ENCODE measurements around the gene AGXT2.

Gene AGXT2

GRCh38 chr5:35030426-35031100 is 17.2 kb downstream of the AGXT2 start:
- H3K27me3 ChIP-seq (ENCODE audit: control insufficient read depth, insufficient read depth, low read length), result no peaks in the 10 kb centered on the region
- H3K9ac ChIP-seq (ENCODE audit: low read depth, low read length), result no peak overlapping the region

DNA sequence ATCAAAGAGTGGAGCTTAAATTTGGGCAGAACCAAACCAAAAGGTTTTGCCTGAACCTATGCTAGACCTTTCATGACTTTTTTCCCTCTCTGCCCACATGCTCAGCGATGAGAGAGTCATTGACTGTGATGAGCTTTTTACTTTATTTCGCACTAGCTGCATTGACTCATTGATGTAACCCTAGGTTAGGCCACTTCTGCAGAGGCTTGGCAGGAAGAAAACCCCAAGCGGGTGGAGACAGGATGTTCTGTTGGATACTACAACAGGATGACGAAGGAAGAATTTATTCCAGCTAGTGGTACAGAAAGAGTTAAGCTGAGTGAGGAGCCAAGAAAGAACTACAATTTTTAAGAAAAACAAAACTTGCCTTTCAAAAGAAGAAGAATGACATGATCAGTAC is 18.4 kb downstream of the AGXT2 start:
- H3K9ac ChIP-seq (ENCODE audit: low read depth, low read length), result no peak overlapping the region
- H3K36me3 ChIP-seq (ENCODE audit: control insufficient read depth, insufficient read depth, low read length), result no peaks in the 10 kb centered on the region
- no peaks in the 10 kb centered on the region for H3K9me3 ChIP-seq (ENCODE audit: control insufficient read depth, insufficient read depth, low read length)
- H3K4me3 ChIP-seq (ENCODE audit: low read depth, low read length), result no peak overlapping the region
- H3K4me1 ChIP-seq (ENCODE audit: control insufficient read depth, insufficient read depth, low read length), result no peaks in the 10 kb centered on the region
- no peaks in the 10 kb centered on the region for H3K27me3 ChIP-seq (ENCODE audit: control insufficient read depth, insufficient read depth, low read length)

More at GRCh38 chr5:35030426-35031100, 17.2 kb downstream of the AGXT2 start:
- Histone ChIP-seq H3K36me3 (ENCODE audit: control insufficient read depth, insufficient read depth, low read length) (no peaks in the 10 kb centered on the region), H3K9me3 (ENCODE audit: control insufficient read depth, insufficient read depth, low read length) (no peaks in the 10 kb centered on the region), H3K4me3 (ENCODE audit: low read depth, low read length) (no peak overlapping the region), H3K4me1 (ENCODE audit: control insufficient read depth, insufficient read depth, low read length) (no peaks in the 10 kb centered on the region)

DNA sequence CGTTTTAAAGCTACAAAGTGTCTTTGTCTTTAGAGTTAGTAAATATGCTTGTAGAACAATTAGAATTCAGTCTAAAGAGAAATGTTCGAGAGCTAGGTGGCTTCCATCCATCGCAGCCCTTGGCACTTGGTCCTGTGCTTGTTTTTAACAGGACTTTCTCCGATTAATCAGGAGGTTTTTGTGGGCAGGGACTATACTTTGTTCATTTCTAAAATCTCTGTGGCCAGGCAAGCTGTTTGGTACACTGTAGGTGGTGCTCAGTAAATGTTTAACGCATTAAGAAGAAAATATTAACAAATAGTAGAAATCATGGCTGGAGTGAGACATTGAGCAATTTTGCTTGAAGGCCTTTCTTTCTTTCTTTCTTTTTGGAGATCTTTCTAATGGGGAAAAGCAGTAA is 20.8 kb downstream of the AGXT2 start:
- H3K4me1 ChIP-seq (ENCODE audit: control insufficient read depth, insufficient read depth, low read length), result no peaks in the 10 kb centered on the region
- no peaks in the 10 kb centered on the region for H3K9me3 ChIP-seq (ENCODE audit: control insufficient read depth, insufficient read depth, low read length)
- no peak overlapping the region for H3K9ac ChIP-seq (ENCODE audit: low read depth, low read length)

GRCh38 chr5:35026280-35026840 is 21.4 kb downstream of the AGXT2 start:
- Histone ChIP-seq H3K27me3 (ENCODE audit: control insufficient read depth, insufficient read depth, low read length) (no peaks in the 10 kb centered on the region), H3K4me1 (ENCODE audit: control insufficient read depth, insufficient read depth, low read length) (no peaks in the 10 kb centered on the region)

More for the DNA sequence above, 20.8 kb downstream of the AGXT2 start:
- Histone ChIP-seq H3K36me3 (ENCODE audit: control insufficient read depth, insufficient read depth, low read length) (no peaks in the 10 kb centered on the region), H3K27me3 (ENCODE audit: control insufficient read depth, insufficient read depth, low read length) (no peaks in the 10 kb centered on the region), H3K4me3 (ENCODE audit: low read depth, low read length) (no peak overlapping the region)

DNA sequence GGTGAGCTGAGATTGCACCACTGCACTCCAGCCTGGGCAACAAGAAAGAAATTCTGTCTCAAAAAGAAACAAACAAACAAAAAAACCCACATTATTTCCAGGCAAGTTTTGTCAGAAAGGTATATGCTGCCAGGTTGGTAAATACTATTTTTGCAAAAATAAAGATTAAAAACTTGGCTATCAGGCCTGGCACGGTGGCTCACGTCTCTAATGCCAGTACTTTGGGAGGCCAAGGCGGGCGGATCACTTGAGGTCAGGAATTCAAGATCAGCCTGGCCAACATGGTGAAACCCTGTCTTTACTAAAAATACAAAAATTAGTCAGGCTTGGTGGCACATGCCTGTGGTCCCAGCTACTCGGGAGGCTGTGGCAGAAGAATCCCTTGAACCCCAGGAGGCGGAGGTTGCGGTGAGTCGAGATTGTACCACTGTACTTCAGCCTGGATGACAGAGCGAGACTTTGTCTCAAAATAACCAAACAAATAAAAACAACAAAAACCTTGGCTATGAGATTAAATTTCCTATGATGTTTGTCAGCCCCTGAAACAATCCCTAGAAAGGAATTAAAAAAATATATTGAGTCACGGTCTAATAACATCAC is 22.7 kb downstream of the AGXT2 start:
- H3K36me3 ChIP-seq (ENCODE audit: control insufficient read depth, insufficient read depth, low read length), result no peaks in the 10 kb centered on the region
- no peaks in the 10 kb centered on the region for H3K9me3 ChIP-seq (ENCODE audit: control insufficient read depth, insufficient read depth, low read length)
- H3K27me3 ChIP-seq (ENCODE audit: control insufficient read depth, insufficient read depth, low read length), result no peaks in the 10 kb centered on the region
- H3K9ac ChIP-seq (ENCODE audit: low read depth, low read length), result no peak overlapping the region
- no peak overlapping the region for H3K4me3 ChIP-seq (ENCODE audit: low read depth, low read length)
- H3K4me1 ChIP-seq (ENCODE audit: control insufficient read depth, insufficient read depth, low read length), result no peaks in the 10 kb centered on the region

More at GRCh38 chr5:35026280-35026840, 21.4 kb downstream of the AGXT2 start:
- no peaks in the 10 kb centered on the region for H3K36me3 ChIP-seq (ENCODE audit: control insufficient read depth, insufficient read depth, low read length)
- H3K9me3 ChIP-seq (ENCODE audit: control insufficient read depth, insufficient read depth, low read length), result no peaks in the 10 kb centered on the region
- H3K9ac ChIP-seq (ENCODE audit: low read depth, low read length), result no peak overlapping the region
- H3K4me3 ChIP-seq (ENCODE audit: low read depth, low read length), result no peak overlapping the region

DNA sequence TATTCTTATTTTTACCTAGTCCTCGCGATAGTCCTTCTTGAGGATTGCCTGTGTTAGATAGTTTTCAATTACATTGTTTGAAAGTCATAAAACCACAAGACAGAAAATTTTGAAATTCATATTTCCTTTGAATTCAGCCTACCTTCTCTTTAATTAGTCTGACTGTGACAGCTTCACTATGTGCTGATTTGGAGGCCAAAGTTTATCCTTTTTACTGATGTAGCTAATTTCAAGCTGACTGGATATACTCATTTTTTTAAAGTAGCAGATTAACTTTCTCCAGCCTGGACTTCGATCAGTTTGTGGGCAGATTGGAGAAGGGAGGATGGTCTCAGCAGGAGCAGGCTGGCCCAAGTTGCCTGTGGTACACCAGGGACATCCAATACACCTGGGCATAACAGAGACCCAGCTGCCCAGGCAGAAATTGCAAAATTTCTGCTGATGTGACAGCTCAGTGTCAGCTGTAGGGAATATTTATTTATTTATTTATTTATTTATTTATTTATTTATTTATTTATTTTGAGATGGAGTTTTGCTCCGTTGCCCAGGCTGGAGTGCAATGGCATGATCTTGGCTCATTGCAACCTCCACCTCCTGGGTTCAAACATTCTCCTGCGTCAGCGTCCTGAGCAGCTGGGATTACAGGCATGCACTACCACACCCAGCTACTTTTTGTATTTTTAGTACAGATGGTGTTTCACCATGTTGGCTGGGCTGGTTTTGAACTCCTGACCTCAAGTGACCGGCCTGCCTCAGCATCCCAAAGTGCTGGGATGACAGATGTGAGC is 24.2 kb downstream of the AGXT2 start:
- Histone ChIP-seq H3K9me3 (ENCODE audit: control insufficient read depth, insufficient read depth, low read length) (no peaks in the 10 kb centered on the region), H3K27me3 (ENCODE audit: control insufficient read depth, insufficient read depth, low read length) (no peaks in the 10 kb centered on the region), H3K36me3 (ENCODE audit: control insufficient read depth, insufficient read depth, low read length) (no peaks in the 10 kb centered on the region), H3K4me3 (ENCODE audit: low read depth, low read length) (no peak overlapping the region), H3K9ac (ENCODE audit: low read depth, low read length) (no peak overlapping the region), H3K4me1 (ENCODE audit: control insufficient read depth, insufficient read depth, low read length) (no peaks in the 10 kb centered on the region)

- Histone ChIP-seq H3K27me3 (ENCODE audit: control insufficient read depth, insufficient read depth, low read length) (no peaks in the 10 kb centered on the region), H3K4me1 (ENCODE audit: control insufficient read depth, insufficient read depth, low read length) (no peaks in the 10 kb centered on the region), H3K36me3 (ENCODE audit: control insufficient read depth, insufficient read depth, low read length) (no peaks in the 10 kb centered on the region), H3K4me3 (ENCODE audit: low read depth, low read length) (no peak overlapping the region), H3K9me3 (ENCODE audit: control insufficient read depth, insufficient read depth, low read length) (no peaks in the 10 kb centered on the region), H3K9ac (ENCODE audit: low read depth, low read length) (no peak overlapping the region)
Observed at GRCh38 chr5:35016174-35017051, 31.3 kb downstream of the AGXT2 start.

GRCh38 chr5:35015063-35015462 is 32.7 kb downstream of the AGXT2 start:
- Histone ChIP-seq H3K36me3 (ENCODE audit: control insufficient read depth, insufficient read depth, low read length) (no peaks in the 10 kb centered on the region), H3K4me3 (ENCODE audit: low read depth, low read length) (no peak overlapping the region), H3K9ac (ENCODE audit: low read depth, low read length) (no peak overlapping the region), H3K9me3 (ENCODE audit: control insufficient read depth, insufficient read depth, low read length) (no peaks in the 10 kb centered on the region), H3K27me3 (ENCODE audit: control insufficient read depth, insufficient read depth, low read length) (no peaks in the 10 kb centered on the region), H3K4me1 (ENCODE audit: control insufficient read depth, insufficient read depth, low read length) (no peaks in the 10 kb centered on the region)

DNA sequence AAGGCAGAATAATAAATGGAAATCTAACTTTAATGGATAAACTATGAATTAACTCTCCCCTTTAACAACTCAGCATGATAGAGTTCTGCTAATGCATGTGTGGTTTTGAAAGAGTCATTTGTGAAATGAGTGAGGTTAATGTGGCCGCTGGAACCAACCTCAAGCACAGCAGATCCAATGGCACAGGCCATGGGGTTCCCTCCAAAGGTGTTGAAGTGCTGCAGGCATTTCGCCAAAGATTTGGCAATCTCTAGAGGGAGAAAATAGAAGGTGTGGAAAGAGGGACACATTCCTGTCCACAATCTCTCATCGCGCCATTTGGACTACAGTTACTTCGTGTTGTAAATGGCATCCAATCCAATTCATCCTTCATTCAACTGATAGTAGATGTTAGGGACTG is 35.0 kb downstream of the AGXT2 start:
- no peaks in the 10 kb centered on the region for H3K9me3 ChIP-seq (ENCODE audit: control insufficient read depth, insufficient read depth, low read length)
- H3K9ac ChIP-seq (ENCODE audit: low read depth, low read length), result no peak overlapping the region
- H3K4me1 ChIP-seq (ENCODE audit: control insufficient read depth, insufficient read depth, low read length), result no peaks in the 10 kb centered on the region
- H3K36me3 ChIP-seq (ENCODE audit: control insufficient read depth, insufficient read depth, low read length), result no peaks in the 10 kb centered on the region
- H3K27me3 ChIP-seq (ENCODE audit: control insufficient read depth, insufficient read depth, low read length), result no peaks in the 10 kb centered on the region
- no peak overlapping the region for H3K4me3 ChIP-seq (ENCODE audit: low read depth, low read length)

DNA sequence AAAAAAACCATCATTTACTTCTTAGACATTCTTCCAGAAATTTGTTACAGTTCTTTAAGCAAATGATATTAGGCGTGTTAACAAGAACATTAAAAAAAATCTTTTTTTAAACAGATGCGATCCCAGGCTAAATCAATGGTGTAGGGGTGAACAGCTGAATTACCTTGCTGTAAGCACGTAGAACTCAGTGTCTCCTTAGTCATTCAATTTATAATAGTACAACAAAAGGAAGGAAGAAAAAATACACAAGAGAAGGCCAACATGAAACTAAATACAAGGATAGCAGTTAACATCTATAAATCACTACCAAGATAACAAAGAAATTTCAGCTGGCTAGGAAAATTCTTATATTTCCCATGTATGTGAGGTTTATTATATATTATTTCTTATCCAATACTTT is 35.4 kb downstream of the AGXT2 start:
- Histone ChIP-seq H3K9ac (ENCODE audit: low read depth, low read length) (no peak overlapping the region), H3K4me1 (ENCODE audit: control insufficient read depth, insufficient read depth, low read length) (no peaks in the 10 kb centered on the region), H3K27me3 (ENCODE audit: control insufficient read depth, insufficient read depth, low read length) (no peaks in the 10 kb centered on the region), H3K4me3 (ENCODE audit: low read depth, low read length) (no peak overlapping the region), H3K36me3 (ENCODE audit: control insufficient read depth, insufficient read depth, low read length) (no peaks in the 10 kb centered on the region), H3K9me3 (ENCODE audit: control insufficient read depth, insufficient read depth, low read length) (no peaks in the 10 kb centered on the region)

- Histone ChIP-seq H3K36me3 (ENCODE audit: control insufficient read depth, insufficient read depth, low read length) (no peaks in the 10 kb centered on the region), H3K4me1 (ENCODE audit: control insufficient read depth, insufficient read depth, low read length) (no peaks in the 10 kb centered on the region), H3K27me3 (ENCODE audit: control insufficient read depth, insufficient read depth, low read length) (no peaks in the 10 kb centered on the region), H3K9me3 (ENCODE audit: control insufficient read depth, insufficient read depth, low read length) (no peaks in the 10 kb centered on the region), H3K4me3 (ENCODE audit: low read depth, low read length) (no peak overlapping the region), H3K9ac (ENCODE audit: low read depth, low read length) (no peak overlapping the region)
Observed at GRCh38 chr5:35010676-35011075, 37.1 kb downstream of the AGXT2 start.
